Spleen (tissue), 11 donors: ENCODE data around the gene SH2D4B. TPM values are rescaled to one million over a fixed set of nuclear protein-coding genes. Genes with fewer than 3 reads are reported as not detected.
A peak's percentile ranks its signal among the peaks of the same experiment; 100 is the strongest.

Experiments used
- DNase-seq: peaks from one replicate; pipeline ENCODE4 v3.0.0-alpha.2; 2020
- H3K27ac ChIP-seq, 8 donors: fragments of 200-600 bp; sonication (generic) in 7 of 8; 1 replicate in 4 of 8; 2 replicates in 4 of 8; pipeline versions ENCODE4 v1.5.0 to v1.8.0; 2016 to 2021; ENCODE audit warnings: inconsistent platforms in 4 of 8, mild to moderate bottlenecking in 4 of 8, moderate library complexity in 1 of 8
- H3K27me3 ChIP-seq, 7 donors: fragments of 200-600 bp; sonication (generic) in 6 of 7; replicated peaks in 1 of 7; 1 replicate in 4 of 7; 2 replicates in 3 of 7; pipeline versions ENCODE4 v1.5.0 to v1.8.0; 2016 to 2021; ENCODE audit warnings: inconsistent platforms in 3 of 7, mild to moderate bottlenecking in 1 of 7
- H3K36me3 ChIP-seq, 6 donors: fragments of 200-600 bp; sonication (generic) in 5 of 6; 1 replicate in 4 of 6; 2 replicates in 2 of 6; pipeline versions ENCODE4 v1.5.0 to v1.8.0; 2016 to 2021; ENCODE audit warnings: inconsistent platforms in 2 of 6
- H3K4me1 ChIP-seq, 6 donors: fragments of 200-600 bp; sonication (generic) in 5 of 6; 1 replicate in 3 of 6; 2 replicates in 3 of 6; pipeline versions ENCODE4 v1.5.0 to v1.8.0; 2016 to 2021; ENCODE audit warnings: inconsistent platforms in 3 of 6
- H3K4me3 ChIP-seq, 8 donors: fragments of 200-600 bp; sonication (generic) in 7 of 8; 1 replicate in 4 of 8; 2 replicates in 4 of 8; pipeline versions ENCODE4 v1.5.0 to v1.8.0; 2016 to 2021; ENCODE audit warnings: inconsistent platforms in 4 of 8, mild to moderate bottlenecking in 4 of 8, moderate library complexity in 2 of 8
- H3K9me3 ChIP-seq, 8 donors: fragments of 200-600 bp; sonication (generic) in 7 of 8; 1 replicate in 4 of 8; 2 replicates in 4 of 8; pipeline versions ENCODE4 v1.5.0 to v1.8.0; 2016 to 2021; ENCODE audit warnings: inconsistent platforms in 4 of 8
- POLR2A ChIP-seq, 3 donors: fragments of 450-650 bp; IDR thresholded peaks; one replicate each; pipeline ENCODE4 v1.5.1; 2017; ENCODE audit warnings: antibody characterized with exemption in 3 of 3, mild to moderate bottlenecking in 1 of 3
- POLR2AphosphoS5 ChIP-seq, 3 donors: sonication (generic); formaldehyde crosslinking; IDR thresholded peaks; one replicate each; pipeline ENCODE4 v1.5.1; 2017; ENCODE audit warnings: antibody characterized with exemption in 3 of 3
- WGBS, 5 donors: extraction: QIAGEN DNeasy Blood & Tissue Kit in 3 of 5; methylation state at CpG; one replicate each; pipeline versions ENCODE4 v1.1.5 to v1.1.7; 2013 to 2018; 5-methylcytosine and 5-hydroxymethylcytosine counted together
- intact Hi-C: fragments of 100-400 bp; cut with DNase I; formaldehyde crosslinking; loops from one replicate; pipeline ENCODE4 v1.15.0; 2023; ENCODE audit warnings: low total_unique reads
- polyA plus RNA-seq, 3 donors: library from polyadenylated mRNA; stranded (reverse); fragments of 200-250 nt; gene quantifications; one replicate each; pipeline ENCODE4 v1.2.1, GENCODE V29; 2013
- total RNA-seq, 7 donors: library from RNA; depleted of rRNA in 3 of 7; stranded (reverse); fragments of >200 nt in 3 of 7; fragmentation: NEBNext Ultra II Directional in 4 of 7; extraction: Animal tissue kit (Norgen Biotek cat#: 25700) in 4 of 7; gene quantifications; one replicate each; pipeline versions ENCODE4 v1.1.0 to v1.2.1, GENCODE V29; 2016 to 2021
- TF ChIP-seq, protein P1 (sequence below), 11 experiments: fragments of 200-600 bp in 7 of 11; fragments of 450-650 bp in 4 of 11; sonication (generic) in 4 of 11; IDR thresholded peaks in 8 of 11; conservative IDR thresholded peaks in 3 of 11; 1 replicate in 7 of 11; 2 replicates in 4 of 11; pipeline versions ENCODE4 v1.4.0 to v1.8.0; 2016 to 2021; ENCODE audit warnings: antibody characterized with exemption in 11 of 11, inconsistent platforms in 4 of 11, mild to moderate bottlenecking in 1 of 11
- donor health status: healthy with polysubstance abuse.
- donor health status: DM: no; HTN: no; CAD: no; lungs with moderate emphysema.
- donor health status: DM: no; HTN: no; CAD: no.
- donor health status: Bipolar disorder and iron deficiency.
- donor health status: healthy.
- donor health status: DM: no; HTN: no; CAD: no.
- donor health status: DM: yes; HTN: yes; CAD: no.

Gene SH2D4B
- total and polyA plus RNA-seq, 10 donors = 0.08 to 0.46 (median 0.12) TPM; not detected in 2

- no peak overlapping the region for H3K4me3 ChIP-seq
- no peaks in the 10 kb centered on the region for H3K36me3 ChIP-seq
- H3K9me3 ChIP-seq = no peaks in the 10 kb centered on the region
- TF ChIP-seq POLR2A (IDR thresholded peaks at IDR 0.05) (no peak), POLR2AphosphoS5 (IDR thresholded peaks at IDR 0.05) (no peak)
- TF ChIP-seq, protein P1, sequence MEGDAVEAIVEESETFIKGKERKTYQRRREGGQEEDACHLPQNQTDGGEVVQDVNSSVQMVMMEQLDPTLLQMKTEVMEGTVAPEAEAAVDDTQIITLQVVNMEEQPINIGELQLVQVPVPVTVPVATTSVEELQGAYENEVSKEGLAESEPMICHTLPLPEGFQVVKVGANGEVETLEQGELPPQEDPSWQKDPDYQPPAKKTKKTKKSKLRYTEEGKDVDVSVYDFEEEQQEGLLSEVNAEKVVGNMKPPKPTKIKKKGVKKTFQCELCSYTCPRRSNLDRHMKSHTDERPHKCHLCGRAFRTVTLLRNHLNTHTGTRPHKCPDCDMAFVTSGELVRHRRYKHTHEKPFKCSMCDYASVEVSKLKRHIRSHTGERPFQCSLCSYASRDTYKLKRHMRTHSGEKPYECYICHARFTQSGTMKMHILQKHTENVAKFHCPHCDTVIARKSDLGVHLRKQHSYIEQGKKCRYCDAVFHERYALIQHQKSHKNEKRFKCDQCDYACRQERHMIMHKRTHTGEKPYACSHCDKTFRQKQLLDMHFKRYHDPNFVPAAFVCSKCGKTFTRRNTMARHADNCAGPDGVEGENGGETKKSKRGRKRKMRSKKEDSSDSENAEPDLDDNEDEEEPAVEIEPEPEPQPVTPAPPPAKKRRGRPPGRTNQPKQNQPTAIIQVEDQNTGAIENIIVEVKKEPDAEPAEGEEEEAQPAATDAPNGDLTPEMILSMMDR (IDR thresholded peaks at IDR 0.05 in 8 of 11, conservative IDR thresholded peaks at IDR 0.05 in 3 of 11) = no peak
- 57 to 74% (median 64%) methylated on average over 5 of the region's 5 CpGs for WGBS, 5 donors
- H3K27ac ChIP-seq = no peak overlapping the region
- DNase-seq = no peak
- intact Hi-C loops = no loop called here
- peaks cover 0 to 6% (median 0%) of the 10 kb centered on the region in 6 donors for H3K4me1 ChIP-seq
- no peaks in the 10 kb centered on the region for H3K27me3 ChIP-seq
Observed at GRCh38 chr10:80589726-80590373, 52.1 kb downstream of the SH2D4B start.

GRCh38 chr10:80590585-80591125 is 53.0 kb downstream of the SH2D4B start:
- WGBS, 5 donors = 76 to 88% (median 86%) methylated on average over 3 of the region's 3 CpGs
- TF ChIP-seq POLR2AphosphoS5 (IDR thresholded peaks at IDR 0.05) (no peak), POLR2A (IDR thresholded peaks at IDR 0.05) (no peak)
- TF ChIP-seq, protein P1 (IDR thresholded peaks at IDR 0.05 in 8 of 11, conservative IDR thresholded peaks at IDR 0.05 in 3 of 11) = no peak
- Histone ChIP-seq H3K27ac (no peak overlapping the region), H3K4me1 (peaks cover 0 to 6% (median 0%) of the 10 kb centered on the region in 6 donors), H3K9me3 (no peaks in the 10 kb centered on the region), H3K4me3 (no peak overlapping the region), H3K36me3 (no peaks in the 10 kb centered on the region), H3K27me3 (no peaks in the 10 kb centered on the region)
- no peak for DNase-seq
- intact Hi-C loops = no loop called here

GRCh38 chr10:80596391-80597257 is 58.9 kb downstream of the SH2D4B start:
- Histone ChIP-seq H3K36me3 (no peaks in the 10 kb centered on the region), H3K4me3 (no peak overlapping the region), H3K9me3 (no peaks in the 10 kb centered on the region), H3K4me1 (peaks cover 0 to 40% (median 20%) of the 10 kb centered on the region in 6 donors), H3K27ac (peak overlapping the region in 2 of 8 donors; percentile 62 to 76), H3K27me3 (no peaks in the 10 kb centered on the region)
- intact Hi-C loops = no loop called here
- TF ChIP-seq, protein P1 (IDR thresholded peaks at IDR 0.05 in 8 of 11, conservative IDR thresholded peaks at IDR 0.05 in 3 of 11) = peak; percentile 23 to 85 (median 72)
- no peak for TF ChIP-seq POLR2A (IDR thresholded peaks at IDR 0.05)
- WGBS, 5 donors = 60 to 69% (median 66%) methylated on average over 15 of the region's 15 CpGs
- no peak for DNase-seq
